Neural crest cell (in vitro differentiated cells): ENCODE data around the gene RTL1. TPM values are rescaled to one million over a fixed set of nuclear protein-coding genes. Genes with fewer than 3 reads are reported as not detected.

ENCODE experiments used
- DNase-seq: peaks from one replicate; pipeline ENCODE4 v3.0.0; 2021; ENCODE audit warnings: low read depth, mixed read lengths, low spot score
- H3K27ac Mint-ChIP-seq: one replicate; pipeline ENCODE4 v1.8.0; 2021; ENCODE audit warnings: mild to moderate bottlenecking, mixed read lengths; ENCODE audit not compliant: unreplicated experiment
- H3K27me3 Mint-ChIP-seq: 2 replicates; pipeline ENCODE4 v1.8.0; 2021; ENCODE audit warnings: low read depth, mild to moderate bottlenecking, mixed read lengths
- H3K36me3 Mint-ChIP-seq: 2 replicates; pipeline ENCODE4 v1.8.0; 2021; ENCODE audit warnings: low read depth, mild to moderate bottlenecking, mixed read lengths
- H3K4me1 Mint-ChIP-seq: 2 replicates; pipeline ENCODE4 v1.8.0; 2021; ENCODE audit warnings: mixed read lengths
- H3K4me3 Mint-ChIP-seq: one replicate; pipeline ENCODE4 v1.8.0; 2021; ENCODE audit warnings: mild to moderate bottlenecking, mixed read lengths
- H3K9me3 Mint-ChIP-seq: 2 replicates; pipeline ENCODE4 v1.8.0; 2021; ENCODE audit warnings: mixed read lengths
- CTCF ChIP-seq: fragments of 200-600 bp; sonication (generic); conservative IDR thresholded peaks from 2 replicates; pipeline ENCODE4 v1.5.0; 2021; ENCODE audit warnings: antibody characterized with exemption, mild to moderate bottlenecking
- total RNA-seq: library from RNA; stranded (reverse); gene quantifications from 2 replicates; pipeline ENCODE4 v1.2.1, GENCODE V29; 2021

RTL1 gene
- total RNA-seq, 1 donor from 2014 or later = 0.09 TPM

DNA sequence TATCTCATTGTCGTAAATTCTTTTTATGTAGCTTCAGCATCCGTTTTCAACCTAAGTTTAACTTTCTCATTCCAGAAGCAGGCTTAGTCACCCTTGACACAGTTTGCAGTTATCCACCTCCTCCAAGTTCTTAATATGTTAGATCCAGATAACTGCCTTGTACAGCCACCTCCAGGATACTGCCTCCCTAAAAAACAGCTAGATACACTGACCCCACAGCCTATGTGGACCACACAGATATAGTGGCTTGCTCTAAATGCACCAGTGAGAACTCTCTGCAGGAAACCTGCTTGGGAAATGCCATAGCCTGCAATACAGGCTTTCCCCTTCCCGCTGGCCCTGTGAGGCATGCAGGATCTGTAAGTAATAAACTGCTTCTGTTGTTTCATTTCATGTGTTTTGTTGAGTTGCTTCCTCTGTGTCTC, 11.1 kb upstream of the RTL1 start:
- Mint-ChIP-seq H3K4me3 (no peak overlapping the region), H3K36me3 (no peaks in the 10 kb centered on the region), H3K4me1 (no peaks in the 10 kb centered on the region), H3K9me3 (no peaks in the 10 kb centered on the region), H3K27ac (no peak overlapping the region), H3K27me3 (peaks cover 2% of the 10 kb centered on the region)
- no peak for TF ChIP-seq CTCF
- DNase-seq = no peak

DNA sequence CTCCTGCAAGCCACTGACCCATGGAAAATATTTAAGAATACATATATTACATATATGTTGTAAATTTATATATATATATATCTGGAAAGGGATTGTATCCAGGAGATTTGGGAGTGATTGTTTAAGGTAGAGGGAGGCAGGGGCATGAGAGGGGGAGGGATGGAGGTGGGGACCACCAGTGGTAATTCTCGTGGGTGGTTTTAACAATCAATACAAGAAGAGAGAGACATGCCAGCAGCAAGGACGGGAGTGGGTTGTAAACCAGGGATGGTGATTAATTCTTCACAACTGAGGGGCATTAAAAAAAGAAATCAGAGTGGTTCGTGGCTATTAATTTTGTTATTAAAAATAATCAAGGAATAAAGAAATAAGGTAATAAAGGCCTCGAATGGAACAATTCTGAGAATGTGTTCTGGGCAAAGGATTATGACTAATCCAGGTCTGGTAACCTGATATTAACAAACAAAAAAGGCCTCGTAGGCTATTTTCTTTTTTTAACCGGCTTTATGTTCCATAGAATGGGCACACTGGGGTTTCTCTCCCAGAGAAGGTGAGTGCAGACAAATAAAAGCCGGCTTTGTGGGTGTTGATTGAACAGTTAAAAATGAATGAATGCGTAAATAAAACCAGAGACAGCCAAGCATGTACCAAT, 8.3 kb upstream of the RTL1 start:
- DNase-seq = no peak
- H3K9me3 Mint-ChIP-seq = no peaks in the 10 kb centered on the region
- H3K36me3 Mint-ChIP-seq = no peaks in the 10 kb centered on the region
- no peaks in the 10 kb centered on the region for H3K4me1 Mint-ChIP-seq
- TF ChIP-seq CTCF = no peak
- no peak overlapping the region for H3K27ac Mint-ChIP-seq
- H3K4me3 Mint-ChIP-seq = no peak overlapping the region
- peaks cover 12% of the 10 kb centered on the region for H3K27me3 Mint-ChIP-seq

DNA sequence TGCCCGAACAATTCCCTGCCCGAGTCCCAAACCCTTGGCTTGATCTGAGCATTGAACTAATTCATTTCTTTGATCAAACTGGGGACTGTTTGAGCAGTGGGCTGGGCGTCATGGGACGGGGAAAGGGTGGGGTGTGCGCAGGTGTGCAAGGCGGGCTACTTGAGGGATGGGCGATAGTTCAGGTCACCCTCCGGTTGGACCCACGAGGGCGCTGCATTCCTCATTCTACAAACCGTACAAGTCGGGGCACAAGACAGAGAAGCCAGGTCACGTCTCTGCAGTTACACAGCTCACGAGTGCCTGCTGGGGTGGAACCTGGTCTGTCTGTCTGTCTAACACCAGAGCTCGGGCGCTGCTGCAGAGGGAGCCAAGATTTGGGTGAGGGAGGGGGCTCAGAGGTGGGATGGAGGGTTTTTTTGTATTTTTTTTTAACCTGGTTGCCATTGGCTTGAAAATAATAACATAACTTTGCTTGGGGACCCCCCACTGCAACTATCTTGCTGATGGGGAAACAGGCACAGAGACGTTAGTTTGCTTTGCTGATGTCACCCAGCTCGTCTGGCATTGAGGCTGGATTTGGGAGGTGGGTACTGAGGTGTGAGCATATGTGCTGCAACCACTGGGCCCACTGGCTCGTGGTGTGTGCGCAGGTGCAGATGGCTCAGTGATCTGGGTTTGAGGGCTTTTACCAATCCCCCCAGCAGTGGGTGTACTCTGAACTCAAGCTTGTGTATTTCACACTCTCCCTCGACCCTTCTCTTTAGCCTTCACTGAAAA, 7.6 kb upstream of the RTL1 start:
- no peak for TF ChIP-seq CTCF
- no peak overlapping the region for H3K27ac Mint-ChIP-seq
- H3K9me3 Mint-ChIP-seq = no peaks in the 10 kb centered on the region
- no peak overlapping the region for H3K4me3 Mint-ChIP-seq
- no peaks in the 10 kb centered on the region for H3K36me3 Mint-ChIP-seq
- DNase-seq = no peak
- peaks cover 17% of the 10 kb centered on the region for H3K27me3 Mint-ChIP-seq
- H3K4me1 Mint-ChIP-seq = peaks cover 1% of the 10 kb centered on the region

DNA sequence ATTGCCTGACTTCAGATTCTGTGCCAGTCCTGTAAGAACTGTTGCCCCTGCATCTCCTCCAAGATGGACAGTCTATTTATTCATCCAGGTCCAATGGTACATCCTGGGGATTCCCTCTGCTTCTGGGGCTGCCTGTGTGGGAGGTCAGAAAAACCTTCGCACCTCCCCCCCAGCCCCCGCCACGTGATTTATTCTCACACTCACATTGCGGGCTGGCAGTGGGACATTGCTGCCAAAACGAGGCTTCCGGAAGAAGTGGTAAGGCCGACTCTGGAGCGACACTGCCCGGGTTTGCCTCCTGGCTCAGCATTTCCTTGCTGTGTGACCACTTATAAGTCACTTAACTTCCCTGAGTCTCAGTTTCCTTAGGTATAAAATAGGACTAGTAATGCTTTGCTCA, 5.9 kb upstream of the RTL1 start:
- peaks cover 33% of the 10 kb centered on the region for H3K27me3 Mint-ChIP-seq
- H3K4me3 Mint-ChIP-seq = no peak overlapping the region
- DNase-seq = no peak
- no peak overlapping the region for H3K27ac Mint-ChIP-seq
- H3K36me3 Mint-ChIP-seq = no peaks in the 10 kb centered on the region
- no peaks in the 10 kb centered on the region for H3K9me3 Mint-ChIP-seq
- TF ChIP-seq CTCF = no peak
- H3K4me1 Mint-ChIP-seq = peaks cover 17% of the 10 kb centered on the region

GRCh38 chr14:100907240-100907639, 3.7 kb upstream of the RTL1 start:
- no peak for DNase-seq
- Mint-ChIP-seq H3K4me1 (peaks cover 31% of the 10 kb centered on the region), H3K27me3 (peaks cover 50% of the 10 kb centered on the region), H3K9me3 (no peaks in the 10 kb centered on the region), H3K36me3 (no peaks in the 10 kb centered on the region), H3K4me3 (no peak overlapping the region), H3K27ac (no peak overlapping the region)
- no peak for TF ChIP-seq CTCF
